ENCODE measurements around the gene UBE2Z. TPM values are rescaled to one million over a fixed set of nuclear protein-coding genes. Genes with fewer than 3 reads are reported as not detected.
A peak's percentile ranks its signal among the peaks of the same experiment; 100 is the strongest.

The UBE2Z gene
- total RNA-seq, 1 experiment from 2014 or later: 119 TPM

- Histone ChIP-seq H3K27me3 (ENCODE audit: insufficient read depth, low read length) (no peaks in the 10 kb centered on the region), H4K20me1 (ENCODE audit: insufficient read depth) (peaks cover 37% of the 10 kb centered on the region), H3K4me1 (ENCODE audit: control insufficient read depth in 1 of 2, insufficient read depth in 2 of 2, low read length in 2 of 2) (peaks cover 18 to 26% of the 10 kb centered on the region in 2 experiments), H3K4me2 (ENCODE audit: low read length) (peak overlapping the region; percentile 75), H3K9me3 (ENCODE audit: control insufficient read depth in 1 of 2, insufficient read depth in 1 of 2, low read depth in 1 of 2, low read length in 2 of 2) (no peaks in the 10 kb centered on the region), H3K4me3 (replicated peaks in 1 of 2; ENCODE audit: low read depth in 1 of 2, low read length in 2 of 2) (peak overlapping the region; percentile 70 to 84), H3K79me2 (ENCODE audit: insufficient read depth, low read length) (peaks cover 63% of the 10 kb centered on the region), H3K9ac (ENCODE audit: low read length) (peak overlapping the region; percentile 93), H3K27ac (ENCODE audit: low read depth, low read length) (no peak overlapping the region), H2AFZ (ENCODE audit: low read depth, low read length, poor library complexity, severe bottlenecking) (no peak overlapping the region), H3K36me3 (ENCODE audit: control insufficient read depth in 1 of 2, insufficient read depth in 2 of 2, low read length in 2 of 2) (peaks cover 39 to 49% of the 10 kb centered on the region in 2 experiments), H3K9me2 (ENCODE audit: insufficient read depth) (no peaks in the 10 kb centered on the region)
- ChIA-PET POLR2A (interaction anchor here (0.7 to 1.6 kb wide), 2 partner anchors 9 to 351 kb away, joined by 3 read pairs; no protein-coding TSS in a partner anchor), CTCF (interaction anchor here (0.5 kb wide), 1 partner anchor 1019 kb away, joined by 3 read pairs; no protein-coding TSS in a partner anchor), RAD21 (ENCODE audit: low non-redundant PET in 1 of 2, low total read pairs in 2 of 2, uncharacterized antibody in 2 of 2, unreplicated experiment in 2 of 2) (no interaction called here)
- TF ChIP-seq CEBPB (IDR thresholded peaks at IDR 0.05; ENCODE audit: low read depth): no peak
- no peak for TF ChIP-seq ELF1 (IDR thresholded peaks at IDR 0.05; ENCODE audit: borderline replicate concordance, low read depth)
- TF ChIP-seq ATF3 (IDR thresholded peaks at IDR 0.05): no peak
- no peak for DNase-seq (ENCODE audit: low read depth, low spot score)
- intact Hi-C loops (cut with micrococcal nuclease): loop anchor here (2.0 to 5.0 kb wide), 2 partner anchors 79 to 283 kb away; partner anchors contain the start of gene CALCOCO2
- no peak for ATAC-seq
- BruUV-seq (replicated peaks): TSS peak; percentile 34
These were observed 1.6 kb downstream of the UBE2Z start for GRCh38 chr17:48909783-48910182.

GRCh38 chr17:48910370-48910769 lies 2.2 kb downstream of the UBE2Z start:
- H3K79me2 ChIP-seq (ENCODE audit: insufficient read depth, low read length): peaks cover 69% of the 10 kb centered on the region
- no peak for DNase-seq (ENCODE audit: low read depth, low spot score)
- no peak overlapping the region for H3K27ac ChIP-seq (ENCODE audit: low read depth, low read length)
- ChIA-PET CTCF (no interaction called here), RAD21 (ENCODE audit: low non-redundant PET in 1 of 2, low total read pairs in 2 of 2, uncharacterized antibody in 2 of 2, unreplicated experiment in 2 of 2) (no interaction called here), POLR2A (no interaction called here)
- H3K9ac ChIP-seq (ENCODE audit: low read length): 0 out of 2 replicates have a peak overlapping the region, but pooled peaks have one; percentile 93
- H3K4me3 ChIP-seq (replicated peaks in 1 of 2; ENCODE audit: low read depth in 1 of 2, low read length in 2 of 2): no peak overlapping the region; a peak in 2 of 4 replicates
- no peaks in the 10 kb centered on the region for H3K9me2 ChIP-seq (ENCODE audit: insufficient read depth)
- peaks cover 39 to 54% of the 10 kb centered on the region in 2 experiments for H3K36me3 ChIP-seq (ENCODE audit: control insufficient read depth in 1 of 2, insufficient read depth in 2 of 2, low read length in 2 of 2)
- H2AFZ ChIP-seq (ENCODE audit: low read depth, low read length, poor library complexity, severe bottlenecking): no peak overlapping the region
- peaks cover 18 to 26% of the 10 kb centered on the region in 2 experiments for H3K4me1 ChIP-seq (ENCODE audit: control insufficient read depth in 1 of 2, insufficient read depth in 2 of 2, low read length in 2 of 2)
- H4K20me1 ChIP-seq (ENCODE audit: insufficient read depth): peaks cover 37% of the 10 kb centered on the region
- no peaks in the 10 kb centered on the region for H3K27me3 ChIP-seq (ENCODE audit: insufficient read depth, low read length)
- TF ChIP-seq CTCF (IDR thresholded peaks at IDR 0.05 in 2 of 3, conservative IDR thresholded peaks at IDR 0.05 in 1 of 3; ENCODE audit: borderline replicate concordance in 1 of 3, insufficient read depth in 1 of 3, low read depth in 2 of 3, low read length in 2 of 3) (no peak), ELF1 (IDR thresholded peaks at IDR 0.05; ENCODE audit: borderline replicate concordance, low read depth) (no peak), SIN3A (IDR thresholded peaks at IDR 0.05; ENCODE audit: low read depth) (no peak), ATF3 (IDR thresholded peaks at IDR 0.05) (no peak), YY1 (IDR thresholded peaks at IDR 0.05; ENCODE audit: extremely low read depth, insufficient replicate concordance, low read depth, low read length) (no peak), JUND (IDR thresholded peaks at IDR 0.05) (no peak), CBX3 (IDR thresholded peaks at IDR 0.05; ENCODE audit: low read depth) (no peak), POLR2A (IDR thresholded peaks at IDR 0.05; ENCODE audit: borderline replicate concordance, extremely low read depth, insufficient read depth, insufficient read length) (no peak), ZBTB33 (IDR thresholded peaks at IDR 0.05; ENCODE audit: extremely low read depth, insufficient replicate concordance, low read length) (no peak), EZH2 (IDR thresholded peaks at IDR 0.05) (no peak), TCF7L2 (IDR thresholded peaks at IDR 0.05; ENCODE audit: borderline replicate concordance, extremely low read depth, insufficient read depth, insufficient read length) (no peak), POLR2AphosphoS5 (IDR thresholded peaks at IDR 0.05; ENCODE audit: low read depth, low read length) (no peak)
- intact Hi-C loops (cut with micrococcal nuclease): no loop called here
- peak overlapping the region; percentile 75 for H3K4me2 ChIP-seq (ENCODE audit: low read length)
- no TSS peak for BruUV-seq (replicated peaks)
- ATAC-seq: no peak
- H3K9me3 ChIP-seq (ENCODE audit: control insufficient read depth in 1 of 2, insufficient read depth in 1 of 2, low read depth in 1 of 2, low read length in 2 of 2): no peaks in the 10 kb centered on the region

Data from HCT116 (cell line).